ENCODE results near the gene RASA3. TPM values are rescaled to one million over a fixed set of nuclear protein-coding genes. Genes with fewer than 3 reads are reported as not detected.

Gene RASA3
- total and polyA plus RNA-seq, 2 of the 8 experiments (the other 6 are each of a cell fraction or from before 2014, with no cell fraction given) = 7.5 to 21.9 TPM

- Histone ChIP-seq H3K23ac (ENCODE audit: insufficient read length) (no peak overlapping the region), H3K23me2 (ENCODE audit: low read depth, low read length) (no peaks in the 10 kb centered on the region; the same call in 1 of the 2 replicates), H3K4me3 (ENCODE audit: extremely low read depth in 1 of 4, insufficient read depth in 2 of 4, low read depth in 3 of 4, low read length in 4 of 4) (no peak overlapping the region), H3K79me1 (ENCODE audit: low read depth, low read length) (peaks cover 2% of the 10 kb centered on the region; the same call in 1 of the 2 replicates), H3K9me3 (ENCODE audit: insufficient read depth in 2 of 2, low read depth in 1 of 2, low read length in 1 of 2) (no peaks in the 10 kb centered on the region; a peak in 1 of 4 replicates), H3K14ac (ENCODE audit: insufficient read length) (no peak overlapping the region), H2BK12ac (ENCODE audit: low read depth, low read length) (peak overlapping the region; percentile 90), H3K4me1 (replicated peaks in 1 of 4; ENCODE audit: control insufficient read depth in 3 of 4, insufficient read depth in 4 of 4, low read length in 3 of 4) (peaks cover 4 to 19% (median 15%) of the 10 kb centered on the region in 4 experiments), H4K5ac (ENCODE audit: insufficient read length, low read depth, low read length) (no peak overlapping the region), H2BK20ac (ENCODE audit: low read length) (no peak overlapping the region), H3K56ac (replicated peaks; ENCODE audit: insufficient read length, low read depth, low read length) (no peak overlapping the region), H2AFZ (ENCODE audit: low read length) (no peak overlapping the region), H4K20me1 (replicated peaks in 1 of 2; ENCODE audit: control insufficient read depth in 1 of 2, insufficient read depth in 2 of 2, low read length in 2 of 2) (no peaks in the 10 kb centered on the region), H3K79me2 (ENCODE audit: control insufficient read depth in 1 of 2, insufficient read depth in 2 of 2, low read length in 2 of 2) (no peaks in the 10 kb centered on the region; a peak in 1 of 4 replicates), H3K27me3 (replicated peaks in 1 of 4; ENCODE audit: control insufficient read depth in 3 of 4, extremely low read depth in 1 of 4, insufficient read depth in 3 of 4, low read length in 3 of 4) (no peaks in the 10 kb centered on the region), H2BK15ac (ENCODE audit: low read length) (peak overlapping the region; percentile 100; the same call in 1 of the 2 replicates), H4K8ac (ENCODE audit: extremely low read depth, insufficient read depth, low read length) (peak overlapping the region; percentile 72), H2BK5ac (ENCODE audit: low read depth, low read length) (peak overlapping the region; percentile 85; the same call in 1 of the 2 replicates), H3K9ac (replicated peaks in 1 of 4; ENCODE audit: extremely low read depth in 1 of 4, low read depth in 3 of 4, low read length in 3 of 4) (no peak overlapping the region), H2BK120ac (replicated peaks; ENCODE audit: low read depth, low read length) (no peak overlapping the region), H3K36me3 (ENCODE audit: control insufficient read depth in 2 of 4, insufficient read depth in 4 of 4, low read length in 3 of 4) (no peaks in the 10 kb centered on the region), H4K91ac (replicated peaks; ENCODE audit: insufficient read length, low read length) (no peak overlapping the region), H3K27ac (ENCODE audit: low read depth, low read length) (no peak overlapping the region), H3K18ac (ENCODE audit: extremely low read depth, low read length) (no peak overlapping the region; the same call in none of the 2 replicates), H3K4ac (replicated peaks; ENCODE audit: insufficient read length, low read depth, low read length) (no peak overlapping the region), H3K4me2 (ENCODE audit: insufficient read depth in 1 of 2, low read depth in 2 of 2, low read length in 2 of 2) (peak overlapping the region in 1 of 2 experiments; percentile 48; a peak in 1 of 4 replicates), H2AK5ac (ENCODE audit: low read depth, low read length) (peak overlapping the region; percentile 90; the same call in 1 of the 2 replicates)
- POLR2A ChIA-PET (ENCODE audit: partially characterized antibody) = interaction anchor here (1.0 to 1.4 kb wide), 3 partner anchors 10 to 65 kb away, joined by 3 to 4 read pairs (median 4); no protein-coding TSS in a partner anchor
- CTCF ChIA-PET (ENCODE audit: partially characterized antibody) = interaction anchor here (0.9 to 1.8 kb wide), 3 partner anchors 9 to 163 kb away, joined by 3 to 6 read pairs (median 3); no protein-coding TSS in a partner anchor
- FAIRE-seq (no peak), DNase-seq (ENCODE audit: low read depth in 1 of 2, low spot score in 2 of 2) (no peak)
- 91% methylated on average over 29 of the region's 35 CpGs; no CpG with 5 or more reads in 1 of the 2 experiments for WGBS, 2 experiments (ENCODE audit: extremely low coverage in 1 of 2, insufficient coverage in 1 of 2, insufficient read length in 1 of 2, insufficient replicate concordance in 2 of 2, low coverage in 1 of 2, low lambda C conversion rate in 2 of 2, missing lambda C conversion rate in 1 of 2)
- TF ChIP-seq EP300 (IDR thresholded peaks at IDR 0.05; ENCODE audit: borderline replicate concordance in 1 of 2, low read depth in 2 of 2, low read length in 2 of 2) (no peak), KDM1A (IDR thresholded peaks at IDR 0.05; ENCODE audit: borderline replicate concordance, low read length) (no peak), RFX5 (IDR thresholded peaks at IDR 0.05; ENCODE audit: borderline replicate concordance, low read depth, low read length) (no peak), EGR1 (IDR thresholded peaks at IDR 0.05; ENCODE audit: borderline replicate concordance, low read depth, low read length) (no peak), SIN3A (conservative IDR thresholded peaks at IDR 0.05 in 1 of 2, IDR thresholded peaks at IDR 0.05 in 1 of 2; ENCODE audit: low read depth in 1 of 2, low read length in 2 of 2) (no peak), TAF1 (IDR thresholded peaks at IDR 0.05; ENCODE audit: low read depth, low read length) (no peak), CBX5 (IDR thresholded peaks at IDR 0.05; ENCODE audit: low read depth, low read length) (no peak), RXRA (IDR thresholded peaks at IDR 0.05; ENCODE audit: insufficient read depth, low read depth, low read length) (no peak), CEBPB (IDR thresholded peaks at IDR 0.05; ENCODE audit: low read depth, low read length) (no peak), SRF (IDR thresholded peaks at IDR 0.05; ENCODE audit: low read depth, low read length) (no peak), RBBP5 (IDR thresholded peaks at IDR 0.05; ENCODE audit: borderline replicate concordance, low read depth, low read length) (no peak)
Measured at GRCh38 chr13:114065926-114066774, 66.3 kb downstream of the RASA3 start.
